Urothelium cell line (cell line): ENCODE measurements around the gene GRID1.

Experiments used
- DNase-seq: peaks from one replicate; pipeline ENCODE4 v3.0.0; 2011; ENCODE audit warnings: low spot score, mixed read lengths
- FAIRE-seq: peaks from 2 replicates; lab custom pipeline; 2011; peaks lifted over from hg19 to GRCh38; lab: Jason Lieb, UNC

Gene GRID1

GRCh38 chr10:85602713-85603112 lies 763.9 kb downstream of the GRID1 start:
- FAIRE-seq (no peak), DNase-seq (no peak)

- no peak for DNase-seq
- FAIRE-seq = no peak
Measured at GRCh38 chr10:85602306-85602705, 764.3 kb downstream of the GRID1 start.

- FAIRE-seq = no peak
- no peak for DNase-seq
Measured at GRCh38 chr10:85601526-85601925, 765.1 kb downstream of the GRID1 start.

- no peak for DNase-seq
- FAIRE-seq = no peak
Measured at GRCh38 chr10:85600744-85601081, 765.9 kb downstream of the GRID1 start.

GRCh38 chr10:85600026-85600743 lies 766.4 kb downstream of the GRID1 start:
- DNase-seq (no peak), FAIRE-seq (no peak)

- FAIRE-seq = no peak
- no peak for DNase-seq
Measured at GRCh38 chr10:85599081-85599480, 767.5 kb downstream of the GRID1 start.

- no peak for FAIRE-seq
- no peak for DNase-seq
Measured at GRCh38 chr10:85598646-85599045, 767.9 kb downstream of the GRID1 start.

GRCh38 chr10:85597006-85597405 lies 769.6 kb downstream of the GRID1 start:
- DNase-seq (no peak), FAIRE-seq (no peak)

GRCh38 chr10:85596389-85596788 lies 770.2 kb downstream of the GRID1 start:
- DNase-seq (no peak), FAIRE-seq (no peak)

- no peak for DNase-seq
- FAIRE-seq = no peak
Measured at GRCh38 chr10:85594239-85594638, 772.4 kb downstream of the GRID1 start.

- DNase-seq (no peak), FAIRE-seq (no peak)
Measured at GRCh38 chr10:85593226-85593772, 773.3 kb downstream of the GRID1 start.

GRCh38 chr10:85581371-85581770 lies 785.2 kb downstream of the GRID1 start:
- FAIRE-seq (no peak), DNase-seq (no peak)

GRCh38 chr10:85580585-85580984 lies 786.0 kb downstream of the GRID1 start:
- no peak for FAIRE-seq

GRCh38 chr10:85578860-85579259 lies 787.7 kb downstream of the GRID1 start:
- no peak for FAIRE-seq
- DNase-seq = no peak

More at GRCh38 chr10:85580585-85580984, 786.0 kb downstream of the GRID1 start:
- DNase-seq = no peak

- FAIRE-seq (no peak), DNase-seq (no peak)
Measured at GRCh38 chr10:85575441-85575840, 791.2 kb downstream of the GRID1 start.

GRCh38 chr10:85570871-85571270 lies 795.7 kb downstream of the GRID1 start:
- FAIRE-seq = no peak

GRCh38 chr10:85565381-85565780 lies 801.2 kb downstream of the GRID1 start:
- FAIRE-seq (no peak), DNase-seq (no peak)

More at GRCh38 chr10:85570871-85571270, 795.7 kb downstream of the GRID1 start:
- no peak for DNase-seq

- FAIRE-seq = no peak
- DNase-seq = no peak
Measured at GRCh38 chr10:85558533-85558932, 808.1 kb downstream of the GRID1 start.

GRCh38 chr10:85557706-85558105 lies 808.9 kb downstream of the GRID1 start:
- FAIRE-seq (no peak), DNase-seq (no peak)

- FAIRE-seq (no peak), DNase-seq (no peak)
Measured at GRCh38 chr10:85557077-85557476, 809.5 kb downstream of the GRID1 start.
